HG03097 (cell line): Measurements from ENCODE around the gene SNCA.

ENCODE experiments used
- ATAC-seq: cut with Tn5 transposase; IDR thresholded peaks from one replicate; pipeline ENCODE4 v1.9.1; 2021; ENCODE audit not compliant: unreplicated experiment, low FRiP score

SNCA gene

DNA sequence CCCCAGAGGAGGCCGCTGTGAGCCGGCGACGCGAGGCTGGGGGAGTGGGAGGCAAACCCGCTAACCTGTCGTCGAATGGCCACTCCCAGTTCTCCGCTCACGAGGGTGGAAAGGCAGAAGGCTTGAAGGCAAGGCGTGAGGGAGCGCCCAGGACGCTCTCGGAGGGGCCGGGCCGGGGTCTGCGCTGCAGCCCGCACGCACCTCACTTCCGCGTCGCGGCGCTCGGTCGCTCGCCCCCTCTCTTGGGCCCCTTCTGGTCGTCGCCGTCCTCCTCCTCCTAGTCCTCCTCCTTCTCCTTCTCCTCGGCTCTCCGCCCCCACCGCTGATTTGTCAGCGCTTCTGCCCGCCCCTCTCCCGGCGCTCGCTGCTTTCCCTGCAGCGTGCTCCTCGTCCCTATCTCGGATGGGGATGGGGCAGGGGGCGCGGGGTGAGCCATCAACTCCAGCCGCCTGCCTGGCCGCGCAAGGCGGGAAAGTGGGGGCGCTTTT lies at the start of gene SNCA:
Gene SNCA (minus strand): TSS at position 265 of the 488 bp plus-strand sequence. CDS start 1,494 bp downstream, outside the sequence.
- ATAC-seq: no peak

DNA sequence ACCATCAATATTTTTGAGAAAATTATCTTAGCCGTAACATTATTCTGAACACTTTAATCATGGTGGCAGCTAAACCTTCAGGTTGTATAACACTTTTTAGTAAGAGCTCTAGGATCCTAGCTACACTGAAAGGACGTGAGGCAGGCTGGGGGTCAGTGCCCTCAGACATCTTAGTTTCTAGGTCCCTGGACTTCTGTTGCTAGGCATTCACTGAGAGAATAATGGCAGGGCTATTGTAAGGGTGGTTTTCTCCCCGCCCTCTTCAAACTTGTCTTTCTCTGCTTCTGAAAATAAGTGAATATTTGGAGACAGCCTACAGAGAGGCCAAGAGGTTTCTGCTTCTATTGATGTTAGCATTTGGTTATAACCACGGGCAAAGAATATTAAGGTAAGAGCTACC lies 42.3 kb upstream of the SNCA start:
- no peak for ATAC-seq

GRCh38 chr4:89878611-89879010 lies 41.6 kb upstream of the SNCA start:
- no peak for ATAC-seq

DNA sequence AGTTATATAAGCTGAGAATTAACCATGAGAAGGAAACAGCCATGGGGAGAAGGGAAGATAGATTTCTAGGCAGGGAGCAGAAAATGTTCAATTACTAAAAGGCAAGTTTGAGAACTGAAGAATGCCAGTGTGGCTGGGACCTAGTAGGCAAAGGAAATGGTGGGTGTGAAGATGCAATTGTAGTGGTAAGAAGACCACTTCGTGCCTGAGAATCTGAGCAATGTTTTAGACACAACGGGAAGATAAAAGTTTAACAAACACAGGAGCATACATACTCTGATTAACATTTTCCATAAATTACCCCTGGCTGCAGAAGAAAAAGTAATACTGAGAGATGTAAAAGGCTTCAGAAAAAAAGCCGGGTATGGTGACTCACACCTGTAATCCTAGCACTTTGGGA lies 39.6 kb upstream of the SNCA start:
- ATAC-seq: no peak

DNA sequence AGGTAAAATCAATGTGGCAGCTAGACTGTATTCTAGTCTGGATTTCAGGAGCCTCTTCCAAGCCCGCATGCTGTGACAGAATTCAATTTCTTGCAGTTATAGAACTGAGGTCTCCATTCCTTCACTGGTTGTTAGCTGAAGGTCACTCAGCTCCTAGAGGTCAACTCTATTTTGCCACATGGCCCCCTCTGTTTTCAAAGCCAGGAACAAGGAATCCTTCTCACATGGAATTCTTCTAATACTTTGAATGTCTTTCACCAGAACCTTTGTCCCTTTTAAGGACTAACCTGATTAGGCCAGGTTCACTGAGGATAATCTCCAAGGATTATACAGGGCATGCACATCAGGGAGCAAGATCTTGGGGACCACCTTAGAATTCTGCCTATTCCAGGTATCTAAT lies 34.2 kb upstream of the SNCA start:
- no peak for ATAC-seq

DNA sequence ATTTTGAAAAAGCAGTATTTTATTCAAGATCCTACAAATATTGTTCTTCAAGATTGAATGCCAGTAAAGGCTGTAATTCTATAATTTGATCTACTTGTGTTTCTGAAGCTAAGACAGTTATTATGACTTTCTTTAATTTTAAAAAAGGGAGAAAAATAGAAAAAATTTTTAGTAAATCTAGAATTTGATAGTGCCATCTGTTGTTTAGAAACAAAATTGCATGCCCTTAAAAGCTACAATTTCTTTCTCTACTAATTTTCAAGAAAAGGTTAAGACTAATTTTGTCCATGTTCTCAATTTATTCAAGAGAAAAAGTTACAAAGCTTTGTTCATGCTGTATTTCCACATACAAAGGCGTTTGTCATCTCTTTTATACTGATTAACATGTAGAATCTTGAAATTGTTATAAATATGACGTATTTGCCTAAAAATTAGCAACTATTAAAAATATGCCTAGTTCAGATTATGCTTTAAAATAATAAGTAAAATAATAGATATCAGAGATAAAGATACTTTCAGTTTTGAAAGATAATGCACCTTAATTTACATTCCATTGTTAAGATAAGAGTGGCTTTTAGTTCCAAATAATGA lies 32.1 kb upstream of the SNCA start:
- no peak for ATAC-seq

- no peak for ATAC-seq
These were observed 31.3 kb upstream of the SNCA start for GRCh38 chr4:89868276-89868675.

GRCh38 chr4:89863533-89863932 lies 26.6 kb upstream of the SNCA start:
- ATAC-seq: no peak

DNA sequence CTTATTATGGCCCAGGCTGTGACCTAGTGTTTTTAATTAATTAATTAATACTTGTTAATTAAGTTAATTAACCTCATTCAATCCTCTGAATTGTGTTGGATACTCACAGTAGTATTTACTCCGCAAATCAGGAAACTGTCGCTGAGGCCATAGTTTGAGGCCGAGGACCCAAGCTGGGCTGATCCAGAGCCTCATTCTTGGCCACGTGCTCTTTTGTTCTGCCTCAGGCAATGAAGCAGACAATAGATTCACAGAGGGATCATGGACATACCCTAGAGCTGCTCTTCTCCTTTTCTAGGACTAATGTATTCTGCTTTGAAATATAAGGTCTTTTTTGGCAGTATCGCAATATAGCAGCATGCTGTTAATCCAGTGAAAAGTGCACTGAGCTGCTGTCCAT lies 24.0 kb upstream of the SNCA start:
- ATAC-seq: no peak

GRCh38 chr4:89855236-89855635 lies 18.3 kb upstream of the SNCA start:
- ATAC-seq: no peak

GRCh38 chr4:89847571-89848325 lies 10.8 kb upstream of the SNCA start:
- no peak for ATAC-seq

DNA sequence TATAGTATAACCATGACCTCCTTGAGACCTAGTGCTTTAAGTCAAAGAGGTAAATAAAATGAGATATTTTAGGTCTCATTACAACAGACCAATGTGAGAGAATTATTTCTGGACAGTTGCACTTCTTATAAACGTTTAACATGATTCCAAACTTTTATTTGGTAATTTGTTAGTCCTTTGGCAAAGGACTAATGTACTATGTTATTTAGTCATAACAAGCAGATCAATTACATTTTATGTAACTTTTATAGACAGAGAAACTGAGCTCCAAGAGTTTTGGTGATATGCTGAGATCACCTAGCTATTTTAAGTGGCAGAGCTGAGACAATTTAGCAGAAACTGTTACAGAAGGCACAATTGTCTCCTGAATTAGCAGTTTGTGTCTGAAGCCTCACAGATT lies 2.6 kb upstream of the SNCA start:
- no peak for ATAC-seq

- ATAC-seq: no peak
These were observed 1.0 kb upstream of the SNCA start for GRCh38 chr4:89837993-89838390.

GRCh38 chr4:89837385-89837992 lies 528 bp upstream of the SNCA start:
- ATAC-seq: no peak

GRCh38 chr4:89836031-89836745 lies 773 bp downstream of the SNCA start:
- ATAC-seq: no peak

DNA sequence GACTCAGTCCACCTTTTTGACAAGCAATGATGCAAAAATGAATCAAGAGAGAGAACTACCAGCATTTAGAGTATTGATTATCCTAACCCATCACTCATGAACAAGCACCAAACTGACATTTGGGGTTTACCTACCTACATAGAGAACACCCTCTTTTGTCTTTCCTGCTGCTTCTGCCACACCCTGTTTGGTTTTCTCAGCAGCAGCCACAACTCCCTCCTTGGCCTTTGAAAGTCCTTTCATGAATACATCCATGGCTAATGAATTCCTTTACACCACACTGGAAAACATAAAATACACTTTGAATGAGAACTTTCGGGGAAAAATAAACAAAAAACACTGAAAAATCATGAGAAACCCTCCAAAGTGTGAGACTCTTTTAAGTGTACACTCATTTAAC lies 1.5 kb downstream of the SNCA start:
- ATAC-seq: no peak

DNA sequence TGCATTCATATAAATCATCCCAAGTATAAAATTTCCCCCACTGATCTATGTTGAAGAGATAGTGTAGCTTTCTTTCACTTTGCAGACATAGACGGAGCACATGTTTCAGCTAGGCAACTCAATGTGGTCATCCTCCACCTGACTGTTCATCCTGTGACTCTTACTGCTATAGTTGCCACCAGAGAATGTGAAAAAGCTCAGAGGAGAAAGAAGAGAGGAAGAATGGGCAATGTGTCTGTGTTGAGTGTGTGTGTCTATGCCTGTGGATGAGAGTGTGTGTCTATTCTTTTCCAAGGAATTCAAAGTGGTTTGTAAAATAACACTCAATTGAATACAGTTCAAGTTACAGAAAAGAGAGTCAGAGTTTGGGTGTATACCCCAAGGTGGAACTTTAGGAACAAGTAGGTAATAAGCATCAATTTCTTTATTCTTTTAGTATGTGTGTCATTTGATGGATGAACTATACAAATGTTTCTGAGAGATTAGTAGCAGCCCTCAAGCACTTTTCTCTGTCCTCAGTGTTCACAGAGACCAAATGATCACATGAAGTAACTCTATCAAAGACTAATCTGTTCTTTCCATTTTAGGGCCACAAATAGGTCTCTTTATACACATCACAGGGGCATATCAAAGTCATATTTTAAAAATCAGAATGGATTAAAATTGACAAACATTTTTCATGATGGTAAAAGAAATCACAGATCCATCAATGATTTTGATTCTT lies 2.3 kb downstream of the SNCA start:
- ATAC-seq: no peak

DNA sequence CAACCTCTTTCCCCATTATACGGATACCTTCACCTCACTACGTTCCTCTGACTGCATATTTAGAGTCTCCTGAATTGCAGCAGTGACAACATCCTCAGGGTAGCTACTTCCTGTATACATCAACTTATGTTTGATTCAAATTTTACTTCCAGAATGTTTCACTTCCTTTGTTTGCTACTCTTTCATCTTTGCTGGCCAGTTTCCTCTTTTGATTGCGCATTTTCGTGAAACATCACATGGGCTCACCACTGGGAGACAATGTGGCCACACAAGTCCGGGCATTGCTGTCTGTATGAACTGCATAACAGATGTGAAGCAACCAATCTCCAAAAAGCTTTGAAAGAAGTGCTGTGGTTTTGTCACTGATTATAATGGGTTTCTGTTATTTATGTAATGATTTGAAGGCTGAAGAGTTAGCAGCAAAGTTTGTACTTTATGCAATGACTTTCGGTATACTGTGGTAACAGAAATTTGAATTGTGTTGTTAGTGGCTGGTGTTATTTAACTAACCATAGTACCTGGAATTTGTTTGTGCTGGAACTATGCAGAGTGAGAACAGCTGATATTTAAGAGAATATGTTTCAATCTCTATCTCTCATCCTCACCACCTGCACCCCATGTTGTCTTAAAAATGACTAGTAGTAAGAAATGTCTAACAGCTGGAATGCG lies 7.4 kb downstream of the SNCA start:
- ATAC-seq: peak; percentile 97

GRCh38 chr4:89823416-89823815 lies 13.5 kb downstream of the SNCA start:
- no peak for ATAC-seq

DNA sequence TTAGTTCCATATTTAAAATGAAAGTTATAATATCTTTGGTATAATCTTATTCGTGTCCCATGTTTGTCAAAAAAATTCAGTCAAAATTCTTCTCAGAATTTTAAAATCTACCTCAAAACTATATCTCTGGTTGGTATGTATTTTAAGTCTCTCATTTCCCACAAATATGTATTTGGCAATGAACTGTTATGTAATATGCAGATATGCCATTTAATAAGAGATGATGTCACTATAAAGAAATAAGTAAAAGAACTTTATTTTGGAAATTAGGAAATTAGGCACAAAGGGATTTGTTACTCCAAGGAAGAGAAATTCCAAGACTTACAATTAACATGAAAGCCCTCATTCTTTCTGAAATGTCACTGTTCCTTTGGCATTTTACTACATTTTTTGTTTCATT lies 15.3 kb downstream of the SNCA start:
- ATAC-seq: no peak
